HepG2 (cell line): ENCODE measurements around the gene FUT1. TPM values are rescaled to one million over a fixed set of nuclear protein-coding genes. Genes with fewer than 3 reads are reported as not detected.

ENCODE experiments used
- ARNT2 ChIP-seq: sonication (generic); formaldehyde crosslinking; IDR thresholded peaks from 2 replicates; pipeline ENCODE4 v1.8.0; 2022; ENCODE audit warnings: mild to moderate bottlenecking, low read depth, missing genetic modification reagents, moderate library complexity
- DR1 ChIP-seq: sonication (generic); formaldehyde crosslinking; IDR thresholded peaks from 2 replicates; pipeline ENCODE4 v1.8.0; 2021; ENCODE audit warnings: mild to moderate bottlenecking, missing genetic modification reagents, inconsistent platforms
- GFI1 ChIP-seq: sonication (generic); formaldehyde crosslinking; IDR thresholded peaks from 2 replicates; pipeline ENCODE4 v1.5.0; 2020; ENCODE audit warnings: missing genetic modification reagents, mild to moderate bottlenecking, borderline replicate concordance
- GTF3A ChIP-seq: sonication (generic); formaldehyde crosslinking; conservative IDR thresholded peaks from 2 replicates; pipeline ENCODE4 v1.4.0; 2020; ENCODE audit warnings: mild to moderate bottlenecking, missing genetic modification reagents
- HDAC1 ChIP-seq: sonication (generic); formaldehyde crosslinking; IDR thresholded peaks from 2 replicates; pipeline ENCODE4 v1.5.1; 2020; ENCODE audit warnings: mild to moderate bottlenecking, missing genetic modification reagents
- HNRNPLL ChIP-seq: fragments of 200-400 bp; formaldehyde crosslinking; IDR thresholded peaks from 2 replicates; pipeline ENCODE4 v1.6.1; 2017; ENCODE audit warnings: mild to moderate bottlenecking, low read depth, low read length; ENCODE audit not compliant: poor library complexity, severe bottlenecking
- KAT7 ChIP-seq: IDR thresholded peaks from 2 replicates; pipeline ENCODE4 v1.6.1; 2018; ENCODE audit warnings: borderline replicate concordance, missing compliant biosample characterization
- MED1 ChIP-seq: sonication (generic); formaldehyde crosslinking; IDR thresholded peaks from 2 replicates; pipeline ENCODE4 v1.4.0; 2020; ENCODE audit warnings: missing genetic modification reagents
- NAIF1 ChIP-seq: sonication (generic); formaldehyde crosslinking; IDR thresholded peaks from 2 replicates; pipeline ENCODE4 v1.5.0; 2020; ENCODE audit warnings: mild to moderate bottlenecking, missing genetic modification reagents, borderline replicate concordance
- NFYC ChIP-seq: IDR thresholded peaks from 2 replicates; pipeline ENCODE4 v1.6.1; 2016; ENCODE audit warnings: missing genetic modification reagents, missing compliant biosample characterization
- PTBP1 ChIP-seq: fragments of 200-400 bp; formaldehyde crosslinking; IDR thresholded peaks from 2 replicates; pipeline ENCODE4 v1.6.1; 2018; ENCODE audit warnings: low read length, low read depth; ENCODE audit not compliant: poor library complexity, severe bottlenecking
- SMAD1 ChIP-seq: sonication (generic); formaldehyde crosslinking; IDR thresholded peaks from 2 replicates; pipeline ENCODE4 v1.4.0; 2020; ENCODE audit warnings: missing genetic modification reagents, low read depth, mild to moderate bottlenecking, borderline replicate concordance
- SSRP1 ChIP-seq: IDR thresholded peaks from 2 replicates; pipeline ENCODE4 v1.6.1; 2016; ENCODE audit warnings: control low read depth
- TBP ChIP-seq: sonication (generic); formaldehyde crosslinking; IDR thresholded peaks from 2 replicates; pipeline ENCODE4 v1.5.0; 2020; ENCODE audit warnings: missing genetic modification reagents
- ZBTB38 ChIP-seq: sonication (generic); formaldehyde crosslinking; IDR thresholded peaks from 2 replicates; pipeline ENCODE4 v1.5.1; 2020; ENCODE audit warnings: mild to moderate bottlenecking, missing genetic modification reagents
- ZNF180 ChIP-seq: sonication (generic); formaldehyde crosslinking; IDR thresholded peaks from 2 replicates; pipeline ENCODE4 v1.4.0; 2020; ENCODE audit warnings: low read depth, missing genetic modification reagents, borderline replicate concordance
- ZNF354B ChIP-seq: sonication (generic); formaldehyde crosslinking; IDR thresholded peaks from 2 replicates; pipeline ENCODE4 v1.8.0; 2022; ENCODE audit warnings: mild to moderate bottlenecking, missing genetic modification reagents
- ZNF781 ChIP-seq: sonication (generic); formaldehyde crosslinking; IDR thresholded peaks from 2 replicates; pipeline ENCODE4 v1.5.1; 2020; ENCODE audit warnings: borderline replicate concordance, mild to moderate bottlenecking, missing genetic modification reagents; ENCODE audit errors: not compliant biosample characterization
- polyA plus RNA-seq, 8 experiments: library from polyadenylated mRNA; depleted of rRNA in 3 of 8; stranded (reverse) in 7 of 8; unstranded in 1 of 8; fragments of >200 nt; fragmentation: Illumina TruSeq in 4 of 8; extraction: Trizol in 4 of 8; gene quantifications; 2 replicates each; pipeline versions ENCODE4 v1.2.1 to v1.2.3, GENCODE V29; 2011 to 2016; ENCODE audit warnings: low read depth in 4 of 8, missing spikeins in 1 of 8, mixed read lengths in 1 of 8; ENCODE audit not compliant: insufficient read depth in 1 of 8
- total RNA-seq, 5 experiments: library from RNA; depleted of rRNA; stranded (reverse); fragments of >200 nt; fragmentation: Illumina TruSeq; extraction: Trizol; gene quantifications; 2 replicates each; pipeline ENCODE4 v1.2.3, GENCODE V29; 2016; ENCODE audit warnings: low read depth in 1 of 5
- TF ChIP-seq, protein P1 (sequence below): sonication (generic); formaldehyde crosslinking; IDR thresholded peaks from 2 replicates; pipeline ENCODE4 v1.4.0; 2020; ENCODE audit warnings: missing genetic modification reagents, low read depth, mild to moderate bottlenecking, borderline replicate concordance
- TF ChIP-seq, protein P2 (sequence below): sonication (generic); formaldehyde crosslinking; IDR thresholded peaks from 2 replicates; pipeline ENCODE4 v1.4.0; 2020; ENCODE audit warnings: missing genetic modification reagents
- TF ChIP-seq, protein P3 (sequence below): sonication (generic); formaldehyde crosslinking; IDR thresholded peaks from 2 replicates; pipeline ENCODE4 v1.5.1; 2020; ENCODE audit warnings: missing genetic modification reagents, mild to moderate bottlenecking, borderline replicate concordance
- TF ChIP-seq, protein P4 (sequence below): IDR thresholded peaks from 2 replicates; pipeline ENCODE4 v1.6.1; 2016; ENCODE audit warnings: missing compliant biosample characterization, missing genetic modification reagents, borderline replicate concordance

The FUT1 gene
- total and polyA plus RNA-seq, 2 of the 13 experiments (the other 11 are each of a cell fraction or from before 2014, with no cell fraction given) = 0.07 to 1.1 TPM

DNA sequence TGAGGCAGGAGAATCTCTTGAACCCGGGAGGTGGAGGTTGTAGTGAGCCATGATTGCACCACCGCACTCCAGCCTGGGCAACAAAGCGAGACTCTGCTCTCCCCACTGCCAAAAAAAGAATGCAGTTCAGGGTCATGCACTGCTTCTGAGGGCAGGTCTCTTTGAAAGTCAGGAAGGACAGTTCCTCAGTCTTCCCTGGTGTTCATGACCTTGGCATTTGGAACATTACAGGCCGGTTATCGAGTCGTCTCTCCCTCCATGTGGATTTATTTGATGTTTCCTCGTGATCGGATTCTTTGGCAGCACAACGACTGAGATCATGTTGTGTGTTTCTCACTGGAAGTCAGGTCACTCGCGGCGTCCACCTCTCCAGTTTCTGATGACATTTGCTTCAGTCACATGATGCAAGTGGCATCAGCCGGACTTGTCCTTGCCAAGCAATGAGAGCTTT is 20.1 kb upstream of the FUT1 start (continued):
- TF ChIP-seq TBP = no peak
- no peak for TF ChIP-seq DR1 (CRISPR knock-in tag)
- TF ChIP-seq ARNT2 (CRISPR knock-in tag) = no peak
- TF ChIP-seq SMAD1 (CRISPR knock-in tag) = no peak
- TF ChIP-seq KAT7 (CRISPR knock-in tag) = no peak
- TF ChIP-seq ZNF354B (CRISPR knock-in tag) = no peak
- no peak for TF ChIP-seq ZNF781 (CRISPR knock-in tag)
- TF ChIP-seq, protein P1, sequence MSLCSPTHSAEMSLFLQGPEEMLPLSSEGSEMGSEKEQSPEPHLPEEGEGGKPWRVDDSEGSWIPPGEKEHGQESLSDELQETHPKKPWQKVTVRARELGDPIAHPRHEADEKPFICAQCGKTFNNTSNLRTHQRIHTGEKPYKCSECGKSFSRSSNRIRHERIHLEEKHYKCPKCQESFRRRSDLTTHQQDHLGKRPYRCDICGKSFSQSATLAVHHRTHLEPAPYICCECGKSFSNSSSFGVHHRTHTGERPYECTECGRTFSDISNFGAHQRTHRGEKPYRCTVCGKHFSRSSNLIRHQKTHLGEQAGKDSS (CRISPR knock-in tag) = peak; percentile 59; the same call in 1 of the 2 replicates
- no peak for TF ChIP-seq GTF3A (CRISPR knock-in tag)
- TF ChIP-seq ZBTB38 (CRISPR knock-in tag) = no peak
- TF ChIP-seq NFYC (CRISPR knock-in tag) = no peak
- TF ChIP-seq PTBP1 = no peak
- TF ChIP-seq, protein P2, sequence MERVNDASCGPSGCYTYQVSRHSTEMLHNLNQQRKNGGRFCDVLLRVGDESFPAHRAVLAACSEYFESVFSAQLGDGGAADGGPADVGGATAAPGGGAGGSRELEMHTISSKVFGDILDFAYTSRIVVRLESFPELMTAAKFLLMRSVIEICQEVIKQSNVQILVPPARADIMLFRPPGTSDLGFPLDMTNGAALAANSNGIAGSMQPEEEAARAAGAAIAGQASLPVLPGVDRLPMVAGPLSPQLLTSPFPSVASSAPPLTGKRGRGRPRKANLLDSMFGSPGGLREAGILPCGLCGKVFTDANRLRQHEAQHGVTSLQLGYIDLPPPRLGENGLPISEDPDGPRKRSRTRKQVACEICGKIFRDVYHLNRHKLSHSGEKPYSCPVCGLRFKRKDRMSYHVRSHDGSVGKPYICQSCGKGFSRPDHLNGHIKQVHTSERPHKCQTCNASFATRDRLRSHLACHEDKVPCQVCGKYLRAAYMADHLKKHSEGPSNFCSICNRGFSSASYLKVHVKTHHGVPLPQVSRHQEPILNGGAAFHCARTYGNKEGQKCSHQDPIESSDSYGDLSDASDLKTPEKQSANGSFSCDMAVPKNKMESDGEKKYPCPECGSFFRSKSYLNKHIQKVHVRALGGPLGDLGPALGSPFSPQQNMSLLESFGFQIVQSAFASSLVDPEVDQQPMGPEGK = no peak
- TF ChIP-seq ZNF180 = no peak
- TF ChIP-seq, protein P3, sequence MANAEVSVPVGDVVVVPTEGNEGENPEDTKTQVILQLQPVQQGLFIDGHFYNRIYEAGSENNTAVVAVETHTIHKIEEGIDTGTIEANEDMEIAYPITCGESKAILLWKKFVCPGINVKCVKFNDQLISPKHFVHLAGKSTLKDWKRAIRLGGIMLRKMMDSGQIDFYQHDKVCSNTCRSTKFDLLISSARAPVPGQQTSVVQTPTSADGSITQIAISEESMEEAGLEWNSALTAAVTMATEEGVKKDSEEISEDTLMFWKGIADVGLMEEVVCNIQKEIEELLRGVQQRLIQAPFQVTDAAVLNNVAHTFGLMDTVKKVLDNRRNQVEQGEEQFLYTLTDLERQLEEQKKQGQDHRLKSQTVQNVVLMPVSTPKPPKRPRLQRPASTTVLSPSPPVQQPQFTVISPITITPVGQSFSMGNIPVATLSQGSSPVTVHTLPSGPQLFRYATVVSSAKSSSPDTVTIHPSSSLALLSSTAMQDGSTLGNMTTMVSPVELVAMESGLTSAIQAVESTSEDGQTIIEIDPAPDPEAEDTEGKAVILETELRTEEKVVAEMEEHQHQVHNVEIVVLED (CRISPR knock-in tag) = no peak
- TF ChIP-seq GFI1 = no peak
- TF ChIP-seq MED1 (CRISPR knock-in tag) = peak; percentile 82
- TF ChIP-seq NAIF1 (CRISPR knock-in tag) = peak; percentile 48; the same call in 1 of the 2 replicates
- TF ChIP-seq HDAC1 (CRISPR knock-in tag) = no peak
- no peak for TF ChIP-seq SSRP1 (CRISPR knock-in tag)
- no peak for TF ChIP-seq HNRNPLL
- TF ChIP-seq, protein P4, sequence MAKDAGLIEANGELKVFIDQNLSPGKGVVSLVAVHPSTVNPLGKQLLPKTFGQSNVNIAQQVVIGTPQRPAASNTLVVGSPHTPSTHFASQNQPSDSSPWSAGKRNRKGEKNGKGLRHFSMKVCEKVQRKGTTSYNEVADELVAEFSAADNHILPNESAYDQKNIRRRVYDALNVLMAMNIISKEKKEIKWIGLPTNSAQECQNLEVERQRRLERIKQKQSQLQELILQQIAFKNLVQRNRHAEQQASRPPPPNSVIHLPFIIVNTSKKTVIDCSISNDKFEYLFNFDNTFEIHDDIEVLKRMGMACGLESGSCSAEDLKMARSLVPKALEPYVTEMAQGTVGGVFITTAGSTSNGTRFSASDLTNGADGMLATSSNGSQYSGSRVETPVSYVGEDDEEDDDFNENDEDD (CRISPR knock-in tag) = no peak
